Memory B cell (primary cell): ENCODE data around the gene VWCE.

Experiments
- ATAC-seq: fragments of 150-1000 bp; cut with Tn5 transposase; 2 replicates; pipeline ENCODE4 v1.10.0; 2021; ENCODE audit warnings: low read depth, mild to moderate bottlenecking, moderate library complexity
- DNase-seq, 2 donors: peaks; one replicate each; pipeline ENCODE4 v3.0.0; 2022; ENCODE audit warnings: low spot score in 2 of 2
- H3K27ac Mint-ChIP-seq: one replicate; pipeline ENCODE4 v1.8.0; 2022; ENCODE audit warnings: mild to moderate bottlenecking, moderate library complexity, mixed read lengths
- H3K27me3 Mint-ChIP-seq: one replicate; pipeline ENCODE4 v1.8.0; 2022; ENCODE audit warnings: mixed read lengths
- H3K36me3 Mint-ChIP-seq: one replicate; pipeline ENCODE4 v1.8.0; 2022; ENCODE audit warnings: mild to moderate bottlenecking, mixed read lengths
- H3K4me1 Mint-ChIP-seq: one replicate; pipeline ENCODE4 v1.8.0; 2022; ENCODE audit warnings: mixed read lengths
- H3K4me3 Mint-ChIP-seq: one replicate; pipeline ENCODE4 v1.8.0; 2022; ENCODE audit warnings: mild to moderate bottlenecking, moderate library complexity, mixed read lengths
- H3K9me3 Mint-ChIP-seq: one replicate; pipeline ENCODE4 v1.8.0; 2022; ENCODE audit warnings: mixed read lengths

Gene VWCE

DNA sequence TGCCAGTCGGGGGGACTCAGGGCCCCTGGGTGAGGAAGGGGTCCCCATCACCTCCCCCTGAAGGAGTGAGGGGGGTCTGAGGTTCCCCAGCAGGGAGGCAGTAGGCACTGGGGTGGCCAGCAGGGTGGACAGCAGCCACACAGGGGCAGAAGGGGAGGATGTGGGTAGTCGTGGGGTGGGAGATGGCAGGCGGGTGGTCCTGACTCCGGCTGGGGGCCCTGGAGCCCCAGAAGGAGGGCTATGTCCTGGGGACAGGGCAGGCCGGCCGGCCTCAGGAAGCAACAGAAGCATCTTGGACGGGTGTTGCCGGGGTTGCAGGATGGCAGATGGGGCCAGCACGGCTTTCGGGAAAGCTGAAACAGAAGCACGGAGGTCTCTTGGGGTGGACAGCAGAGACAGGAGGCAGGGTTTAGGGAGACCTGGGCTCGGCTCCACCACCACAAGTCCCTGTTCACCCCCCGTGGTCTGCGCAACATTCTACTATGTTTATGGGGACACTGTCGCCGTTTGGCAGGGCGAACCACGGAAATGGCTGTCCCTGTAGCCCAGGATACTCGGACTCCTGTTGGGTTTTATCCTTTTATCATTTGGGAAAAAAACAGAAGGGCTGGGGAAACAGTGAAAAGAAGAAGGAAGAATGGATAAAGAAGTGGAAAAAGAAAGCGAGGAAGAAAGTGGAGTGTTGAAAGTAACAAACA lies 14.1 kb downstream of the VWCE start:
- Mint-ChIP-seq H3K27ac (no peak overlapping the region), H3K4me3 (no peak overlapping the region), H3K4me1 (no peaks in the 10 kb centered on the region), H3K9me3 (peaks cover 2% of the 10 kb centered on the region), H3K27me3 (no peaks in the 10 kb centered on the region), H3K36me3 (peaks cover 2% of the 10 kb centered on the region)
- no peak for DNase-seq
- no peak for ATAC-seq

DNA sequence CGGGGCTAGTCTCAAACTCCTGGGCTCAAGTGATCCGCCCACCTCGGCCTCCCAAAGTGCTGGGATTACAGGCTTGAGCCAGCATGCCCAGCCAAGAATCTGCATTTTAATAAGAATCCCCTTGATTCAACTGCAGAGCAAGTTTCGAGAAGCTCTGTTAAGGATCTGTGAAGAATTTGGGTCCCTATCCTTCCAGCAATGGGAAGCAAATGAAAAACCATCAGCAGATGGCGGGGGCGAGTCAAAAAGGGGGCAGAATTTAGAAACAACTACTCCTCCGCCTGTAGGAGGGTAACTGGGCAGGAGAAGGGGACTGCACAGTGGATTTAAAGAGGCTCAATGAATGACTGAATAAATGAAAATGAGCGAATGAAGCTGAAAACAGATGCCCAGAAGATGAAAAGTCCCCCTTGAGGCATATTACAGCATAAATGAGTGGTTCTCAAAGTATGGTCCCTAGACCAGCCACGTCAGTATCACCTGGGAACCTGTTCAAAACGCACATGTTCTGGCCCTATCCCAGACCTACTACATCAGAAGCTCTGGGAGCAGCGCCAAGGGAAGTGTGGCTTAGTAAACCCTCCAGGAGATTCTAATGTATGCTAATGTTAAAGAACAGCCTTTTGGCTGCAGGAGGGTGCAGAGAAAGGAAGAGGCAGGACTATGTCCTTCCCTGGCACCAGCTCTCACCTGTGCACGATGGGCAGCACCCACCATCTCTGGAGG lies 15.0 kb downstream of the VWCE start:
- H3K36me3 Mint-ChIP-seq: peaks cover 2% of the 10 kb centered on the region

DNA sequence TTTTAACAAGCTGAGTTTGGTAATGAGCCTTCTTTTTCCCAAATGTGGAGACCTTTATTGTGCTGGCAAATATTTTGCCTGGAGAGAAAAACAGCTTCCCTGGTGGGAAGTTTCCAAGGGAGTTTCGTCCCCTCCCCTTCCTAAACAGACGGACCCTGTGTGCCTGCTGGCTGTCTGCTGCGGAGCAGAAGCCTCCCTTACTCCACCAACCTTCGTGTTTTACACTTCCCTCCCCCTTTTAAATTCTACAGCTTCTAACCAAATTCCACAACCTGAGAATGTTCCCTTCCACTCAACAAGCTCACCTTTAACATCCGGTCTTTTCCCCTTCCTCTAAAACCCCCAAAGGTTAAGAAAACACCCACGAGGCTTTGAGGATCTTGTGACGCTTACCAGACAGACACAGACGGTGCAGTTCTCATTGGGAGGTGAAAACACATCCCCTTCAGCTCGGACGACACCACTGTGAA lies 17.1 kb downstream of the VWCE start:
- H3K27me3 Mint-ChIP-seq: no peaks in the 10 kb centered on the region
- no peak for ATAC-seq

More for the DNA sequence above, 15.0 kb downstream of the VWCE start:
- Mint-ChIP-seq H3K4me1 (no peaks in the 10 kb centered on the region), H3K9me3 (peaks cover 2% of the 10 kb centered on the region), H3K27me3 (no peaks in the 10 kb centered on the region), H3K4me3 (no peak overlapping the region), H3K27ac (no peak overlapping the region)
- DNase-seq: no peak
- ATAC-seq: no peak

DNA sequence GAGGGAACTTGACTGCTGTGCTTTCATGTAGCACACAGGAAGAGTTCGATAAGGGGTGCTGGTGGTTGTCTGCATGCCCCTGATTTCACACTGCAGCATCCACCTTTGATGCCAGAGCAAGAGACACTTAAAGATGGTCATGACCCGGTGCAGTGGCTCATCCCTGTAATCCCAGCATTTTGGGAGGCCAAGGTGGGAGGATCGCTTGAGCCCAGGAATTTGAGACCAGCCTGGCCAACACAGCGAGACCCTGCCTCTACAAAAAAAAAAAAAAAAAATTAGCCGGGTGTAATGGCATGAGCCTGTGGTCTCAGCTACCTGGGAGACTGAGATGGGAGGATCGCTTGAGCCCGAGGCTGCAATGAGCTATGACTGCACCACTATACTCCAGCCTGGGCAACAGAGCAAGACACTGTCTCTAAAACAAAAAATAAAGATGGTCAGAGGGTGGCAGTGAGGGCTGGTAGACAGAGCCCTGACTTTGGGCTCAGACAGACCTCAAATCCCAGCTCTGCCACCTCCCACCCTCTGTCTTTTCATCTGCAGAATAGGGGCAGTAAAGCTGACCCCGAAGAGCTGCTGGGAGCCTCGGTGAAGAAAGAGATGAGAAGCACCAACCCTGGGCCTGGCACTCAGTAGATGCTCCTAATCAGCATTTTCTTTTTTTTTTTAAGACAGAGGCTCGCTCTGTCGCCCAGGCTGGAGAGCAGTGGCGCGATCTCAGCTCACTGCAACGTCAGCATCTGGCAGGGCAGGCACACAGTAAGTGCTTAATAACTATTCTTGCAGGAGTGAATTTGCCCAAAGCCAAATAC lies 17.7 kb downstream of the VWCE start:
- no peak overlapping the region for H3K4me3 Mint-ChIP-seq
- no peaks in the 10 kb centered on the region for H3K9me3 Mint-ChIP-seq
- no peak overlapping the region for H3K27ac Mint-ChIP-seq
- no peaks in the 10 kb centered on the region for H3K4me1 Mint-ChIP-seq
- no peak for ATAC-seq
- H3K36me3 Mint-ChIP-seq: no peaks in the 10 kb centered on the region
- H3K27me3 Mint-ChIP-seq: no peaks in the 10 kb centered on the region
- no peak for DNase-seq

More for the DNA sequence above, 17.1 kb downstream of the VWCE start:
- Mint-ChIP-seq H3K4me3 (no peak overlapping the region), H3K4me1 (no peaks in the 10 kb centered on the region), H3K27ac (no peak overlapping the region), H3K36me3 (no peaks in the 10 kb centered on the region), H3K9me3 (no peaks in the 10 kb centered on the region)
- no peak for DNase-seq

DNA sequence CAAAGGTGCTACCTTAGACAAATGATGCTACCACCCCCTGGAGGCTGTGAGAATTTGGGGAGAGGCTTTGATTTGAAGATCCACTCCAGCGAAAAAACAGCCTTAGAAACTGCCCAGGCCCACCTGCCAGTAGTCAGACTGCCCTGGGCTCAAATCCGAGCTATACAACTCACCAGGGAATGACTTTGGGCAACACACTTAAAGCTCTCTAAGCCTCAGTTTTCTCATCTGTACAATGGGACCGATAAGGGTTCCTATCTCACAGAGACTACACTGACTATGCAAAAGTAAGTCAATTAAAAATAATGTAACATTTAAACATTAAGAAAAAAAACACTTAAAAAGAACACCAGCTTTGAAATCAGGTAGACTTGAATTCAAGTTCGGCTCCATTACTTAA lies 19.9 kb downstream of the VWCE start:
- no peak overlapping the region for H3K27ac Mint-ChIP-seq
- ATAC-seq (no peak), DNase-seq (no peak)
- H3K4me1 Mint-ChIP-seq: no peaks in the 10 kb centered on the region
- H3K4me3 Mint-ChIP-seq: no peak overlapping the region
- no peaks in the 10 kb centered on the region for H3K36me3 Mint-ChIP-seq
- no peaks in the 10 kb centered on the region for H3K27me3 Mint-ChIP-seq
- no peaks in the 10 kb centered on the region for H3K9me3 Mint-ChIP-seq

DNA sequence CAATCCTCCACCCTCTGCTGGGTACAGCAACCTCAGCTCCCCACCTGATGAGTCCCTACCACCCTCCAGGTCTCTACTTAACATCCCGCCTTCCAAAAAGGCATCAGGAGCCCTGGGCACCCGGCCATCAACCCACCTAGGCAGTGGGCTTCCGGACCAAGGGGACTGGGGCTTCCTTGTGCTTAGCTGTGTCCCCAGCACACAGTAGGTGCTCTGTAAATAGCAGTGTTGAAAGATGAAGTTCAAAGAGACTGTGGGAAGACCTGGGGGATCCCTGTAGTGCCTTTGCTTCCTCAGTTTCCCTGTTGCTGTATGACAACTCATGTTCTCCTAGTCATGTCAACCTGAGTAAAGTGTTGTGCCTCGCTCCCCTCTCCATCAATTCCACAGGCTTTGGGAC lies 21.0 kb downstream of the VWCE start:
- Mint-ChIP-seq H3K36me3 (no peaks in the 10 kb centered on the region), H3K4me3 (no peak overlapping the region), H3K9me3 (no peaks in the 10 kb centered on the region), H3K4me1 (no peaks in the 10 kb centered on the region), H3K27me3 (no peaks in the 10 kb centered on the region), H3K27ac (no peak overlapping the region)
- DNase-seq: no peak
- no peak for ATAC-seq

DNA sequence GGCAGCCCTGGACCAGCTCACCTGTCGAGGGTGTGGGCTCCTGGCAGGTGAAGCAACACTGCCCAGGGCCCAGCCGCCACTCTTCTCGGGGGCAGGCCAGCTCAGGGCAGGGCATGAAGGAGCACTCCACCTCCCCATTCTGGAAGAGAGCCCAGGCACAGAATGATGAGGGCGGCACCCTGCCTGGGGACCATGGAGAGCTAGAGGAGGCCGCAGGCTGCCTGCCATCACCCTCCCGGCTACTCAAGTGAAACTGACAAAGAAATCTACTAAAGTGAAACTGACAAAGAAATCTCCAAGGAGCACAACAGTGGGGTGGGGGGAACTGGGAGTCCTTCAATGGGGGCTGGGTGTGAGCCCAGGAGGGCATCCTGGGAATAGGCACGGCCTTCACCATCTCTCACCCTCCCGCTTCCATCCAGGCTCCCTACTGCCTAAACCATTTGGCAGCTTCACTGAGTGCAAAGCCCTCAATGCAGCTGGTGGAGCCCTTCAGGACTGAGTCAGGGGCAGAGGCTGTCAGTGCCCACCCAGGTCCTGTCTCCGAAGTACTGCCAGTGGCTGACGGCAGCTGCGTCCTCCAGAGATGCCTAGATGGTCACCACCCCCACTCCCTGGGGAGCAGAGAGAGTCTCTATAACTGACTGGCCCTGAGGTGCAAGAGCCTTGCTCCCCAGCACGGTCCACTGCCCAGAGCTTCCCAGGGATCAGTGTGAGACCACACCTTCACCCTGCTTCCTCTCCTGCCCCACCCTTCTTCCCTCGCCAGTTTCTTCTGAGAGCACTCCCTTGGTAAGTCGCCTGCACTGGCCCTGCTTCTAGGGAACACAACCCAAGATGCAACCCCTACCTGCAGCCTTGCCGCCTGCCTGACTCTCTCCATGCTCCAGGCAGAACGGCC lies 21.7 kb downstream of the VWCE start:
- DNase-seq (no peak), ATAC-seq (no peak)
- H3K27me3 Mint-ChIP-seq: no peaks in the 10 kb centered on the region
- H3K27ac Mint-ChIP-seq: no peak overlapping the region
- H3K4me1 Mint-ChIP-seq: no peaks in the 10 kb centered on the region
- no peak overlapping the region for H3K4me3 Mint-ChIP-seq
- no peaks in the 10 kb centered on the region for H3K36me3 Mint-ChIP-seq
- no peaks in the 10 kb centered on the region for H3K9me3 Mint-ChIP-seq

DNA sequence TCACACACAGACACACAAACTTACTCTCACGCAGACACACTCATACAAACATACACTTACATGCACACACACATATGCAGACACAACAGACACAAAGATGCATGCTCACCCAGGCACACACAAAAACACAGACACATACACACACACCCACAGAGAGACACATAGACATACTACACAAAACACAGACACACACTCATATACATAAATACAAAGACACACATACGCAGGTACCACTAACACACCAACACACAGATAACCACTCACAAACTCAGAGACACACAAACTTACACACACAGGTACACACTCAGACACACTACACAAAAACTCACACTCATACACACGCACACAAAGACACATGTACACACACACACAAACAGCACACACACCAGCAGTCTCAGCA lies 22.4 kb downstream of the VWCE start:
- no peak overlapping the region for H3K27ac Mint-ChIP-seq

DNA sequence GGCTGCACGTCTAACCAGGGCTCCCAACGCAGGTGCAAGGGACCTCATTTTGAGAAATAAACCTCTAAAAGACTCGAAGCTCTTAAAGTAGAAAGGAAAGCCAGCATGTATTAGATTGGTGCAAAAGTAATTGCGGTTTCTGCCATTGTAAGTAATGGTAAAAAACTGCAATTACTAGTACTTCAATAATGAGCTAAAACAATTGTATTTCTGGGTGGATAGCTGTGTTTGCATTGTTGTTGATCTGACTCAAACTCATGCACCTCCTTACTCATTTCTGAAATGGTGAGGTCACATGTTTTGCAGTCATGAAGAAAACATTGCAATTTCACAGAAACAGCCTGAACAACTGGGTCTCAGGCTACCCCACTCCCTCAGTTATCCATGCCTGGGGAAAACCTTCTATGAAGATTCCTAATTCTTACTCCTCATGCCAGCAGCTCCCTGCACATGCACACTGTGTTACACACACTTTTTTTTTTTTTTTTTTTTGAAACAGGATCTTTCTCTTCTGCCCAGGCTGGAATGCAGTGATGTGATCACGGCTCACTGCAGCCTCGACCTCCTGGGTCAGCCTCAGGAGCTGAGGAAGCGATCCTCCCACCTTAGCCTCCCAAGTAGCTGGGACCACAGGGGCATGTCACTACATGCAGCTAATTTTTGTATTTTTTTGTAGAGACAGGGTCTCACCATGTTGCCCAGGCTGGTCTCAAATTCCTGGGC lies 24.6 kb downstream of the VWCE start:
- Mint-ChIP-seq H3K36me3 (no peaks in the 10 kb centered on the region), H3K4me3 (no peak overlapping the region), H3K27ac (no peak overlapping the region), H3K4me1 (no peaks in the 10 kb centered on the region), H3K27me3 (no peaks in the 10 kb centered on the region), H3K9me3 (no peaks in the 10 kb centered on the region)
- ATAC-seq: no peak
- DNase-seq: no peak

More for the DNA sequence above, 22.4 kb downstream of the VWCE start:
- H3K27me3 Mint-ChIP-seq: no peaks in the 10 kb centered on the region
- no peak for ATAC-seq
- H3K4me3 Mint-ChIP-seq: no peak overlapping the region
- H3K4me1 Mint-ChIP-seq: no peaks in the 10 kb centered on the region
- no peaks in the 10 kb centered on the region for H3K9me3 Mint-ChIP-seq
- DNase-seq: no peak
- H3K36me3 Mint-ChIP-seq: no peaks in the 10 kb centered on the region

DNA sequence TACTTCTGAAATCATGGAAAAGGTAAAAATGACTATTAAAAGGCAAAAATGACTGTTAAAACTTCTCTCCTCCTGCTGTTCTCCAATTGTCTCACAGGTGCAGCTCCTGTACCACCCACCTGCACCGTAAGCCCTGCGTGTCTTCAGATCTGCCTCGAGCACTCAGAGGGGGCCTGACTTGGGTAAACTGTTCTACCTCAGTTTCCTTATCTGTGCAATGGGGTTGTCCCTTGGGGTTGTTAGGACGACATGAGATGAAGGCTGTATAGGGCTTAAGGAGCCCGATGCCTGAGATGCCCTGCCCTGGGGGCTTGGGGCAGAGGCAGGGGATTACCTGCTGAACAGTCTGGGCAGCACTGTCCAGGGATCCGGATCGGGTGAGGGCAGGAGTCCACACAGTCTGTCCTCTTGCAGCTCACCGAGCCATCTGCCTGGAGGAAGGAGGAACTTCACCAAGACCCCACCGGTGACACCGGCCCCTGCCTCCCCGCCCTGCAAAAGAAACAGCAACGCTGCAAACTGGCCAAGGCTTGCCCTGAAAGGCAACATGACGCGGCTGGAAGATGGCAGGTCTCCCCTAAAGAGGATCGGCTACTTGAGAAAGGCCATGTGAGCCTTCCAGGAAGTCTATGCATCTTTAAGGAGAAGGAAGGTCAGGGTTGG lies 26.4 kb downstream of the VWCE start:
- no peaks in the 10 kb centered on the region for H3K4me1 Mint-ChIP-seq

DNA sequence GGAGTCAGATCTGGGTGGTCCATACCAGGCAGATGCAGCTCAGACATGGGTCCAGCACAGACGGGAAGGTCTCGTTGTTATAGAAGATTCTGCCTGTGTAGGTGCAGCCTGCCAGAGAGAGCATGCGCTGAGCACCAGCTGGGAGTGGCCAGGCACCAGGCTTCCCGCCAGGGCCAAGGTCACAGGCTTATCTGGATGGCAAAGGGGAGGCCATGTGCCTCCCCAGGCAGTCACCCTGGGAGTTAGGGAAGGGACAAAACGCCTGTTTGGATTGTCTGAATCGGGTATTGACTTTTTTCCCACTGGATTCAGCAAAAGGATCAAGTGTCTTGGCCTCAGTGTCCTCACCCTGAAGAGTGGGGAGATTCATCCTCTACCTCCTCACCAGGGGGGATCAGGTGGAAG lies 27.7 kb downstream of the VWCE start:
- no peak overlapping the region for H3K27ac Mint-ChIP-seq
- no peaks in the 10 kb centered on the region for H3K4me1 Mint-ChIP-seq
- no peaks in the 10 kb centered on the region for H3K9me3 Mint-ChIP-seq
- ATAC-seq: no peak
- no peak for DNase-seq
- no peaks in the 10 kb centered on the region for H3K27me3 Mint-ChIP-seq
- H3K36me3 Mint-ChIP-seq: no peaks in the 10 kb centered on the region
- no peak overlapping the region for H3K4me3 Mint-ChIP-seq

More for the DNA sequence above, 26.4 kb downstream of the VWCE start:
- Mint-ChIP-seq H3K9me3 (no peaks in the 10 kb centered on the region), H3K27ac (no peak overlapping the region), H3K36me3 (no peaks in the 10 kb centered on the region), H3K4me3 (no peak overlapping the region), H3K27me3 (no peaks in the 10 kb centered on the region)
- ATAC-seq (no peak), DNase-seq (no peak)

DNA sequence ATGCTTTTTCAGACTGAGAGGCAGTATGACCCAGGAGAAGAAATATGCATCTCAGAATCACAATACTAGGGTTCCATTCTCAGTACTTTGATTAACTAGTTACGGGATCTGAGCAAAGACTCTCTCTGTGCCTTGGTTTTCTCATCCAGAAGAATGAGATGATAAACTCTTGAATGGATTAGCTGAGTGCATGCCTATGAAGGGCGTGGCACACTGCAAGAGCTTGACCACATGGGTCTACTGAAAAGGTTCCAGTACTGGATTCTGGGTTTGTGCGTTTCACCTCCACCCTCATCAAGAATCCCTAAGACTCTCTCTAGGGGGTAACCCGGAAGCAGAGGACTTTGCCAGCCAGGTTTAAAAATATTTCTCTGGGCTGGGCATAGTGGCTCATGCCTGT lies 28.5 kb downstream of the VWCE start:
- no peak for ATAC-seq
- Mint-ChIP-seq H3K36me3 (no peaks in the 10 kb centered on the region), H3K4me3 (no peak overlapping the region), H3K9me3 (no peaks in the 10 kb centered on the region), H3K27ac (no peak overlapping the region), H3K4me1 (no peaks in the 10 kb centered on the region), H3K27me3 (no peaks in the 10 kb centered on the region)
- no peak for DNase-seq

DNA sequence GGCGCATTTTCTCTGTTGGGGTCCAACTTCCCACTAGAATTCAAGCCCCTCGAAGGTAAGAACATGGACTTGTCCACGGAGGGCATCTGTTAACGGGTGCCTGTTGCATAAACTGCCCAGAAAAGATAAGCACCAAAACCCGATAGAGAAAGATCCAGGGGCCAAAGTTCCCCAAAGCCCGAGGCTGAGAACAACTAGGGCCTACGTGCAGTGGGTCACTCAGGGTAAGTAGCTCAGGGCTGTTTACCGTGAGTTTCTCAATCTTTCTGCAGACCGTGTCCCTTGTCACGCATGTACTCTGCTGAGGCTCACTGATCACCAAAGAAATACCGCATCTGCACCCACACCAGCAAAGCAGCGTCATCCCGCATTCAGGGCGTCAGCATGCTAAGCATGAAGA lies 29.8 kb downstream of the VWCE start:
- Mint-ChIP-seq H3K27ac (no peak overlapping the region), H3K9me3 (no peaks in the 10 kb centered on the region), H3K4me1 (no peaks in the 10 kb centered on the region), H3K36me3 (no peaks in the 10 kb centered on the region), H3K4me3 (no peak overlapping the region), H3K27me3 (no peaks in the 10 kb centered on the region)
- ATAC-seq (no peak), DNase-seq (no peak)
